Right lobe of liver (tissue), 4 donors: ENCODE data around the gene ACTRT2.

Experiments
- CTCF ChIP-seq, 4 donors: fragments of 200-600 bp in 3 of 4; fragments of 450-650 bp in 1 of 4; IDR thresholded peaks; one replicate each; pipeline versions ENCODE4 v1.5.1 to v1.8.0; 2016 to 2022; ENCODE audit warnings: antibody characterized with exemption in 4 of 4, mild to moderate bottlenecking in 2 of 4
- POLR2A ChIP-seq: fragments of 450-650 bp; IDR thresholded peaks from one replicate; pipeline ENCODE4 v1.6.1; 2017; ENCODE audit warnings: antibody characterized with exemption, mild to moderate bottlenecking
- donor health status: DM: no; HTN: no; CAD: no.
- donor health status: DM: no; HTN: no; CAD: no.
- donor health status: DM: no; HTN: yes; CAD: no.

DNA sequence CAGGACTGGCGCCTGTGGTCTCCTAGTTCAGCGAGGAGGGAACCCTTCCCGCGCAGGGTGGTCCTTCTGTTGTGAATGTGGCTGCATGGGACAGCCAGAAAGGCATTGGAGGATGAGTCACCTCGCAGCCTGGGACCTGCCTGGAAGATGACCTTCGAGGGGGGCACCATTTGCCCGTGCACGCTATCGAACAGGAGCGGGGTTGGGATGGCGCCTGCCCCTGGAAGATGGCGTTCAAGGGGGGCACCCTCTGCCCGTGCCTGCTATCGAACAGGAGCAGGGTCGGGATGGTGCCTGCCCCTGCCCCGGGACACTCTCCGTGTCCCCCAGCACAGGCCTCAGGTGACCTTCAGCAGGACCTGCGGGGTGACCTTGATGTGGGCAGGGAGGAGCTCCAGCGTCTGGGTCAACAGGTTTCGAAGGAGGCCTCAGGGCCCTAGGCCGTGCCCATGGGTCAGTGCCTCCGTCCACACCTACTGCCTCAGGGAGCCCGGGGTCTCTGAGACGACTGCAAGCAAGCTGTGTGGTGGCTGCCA lies 1.7 kb upstream of the ACTRT2 start:
- no peak for TF ChIP-seq CTCF (IDR thresholded peaks at IDR 0.05)
- no peak for TF ChIP-seq POLR2A
